MM.1S (cell line): ENCODE measurements around the gene SEPTIN10.

Source experiments
- DNase-seq: peaks from one replicate; pipeline ENCODE4 v3.0.0-alpha.2; 2015
- H2AFZ ChIP-seq: fragments of 300-600 bp; sonication (generic); 2 replicates; pipeline ENCODE4 v1.6.0; 2016; ENCODE audit warnings: antibody characterized with exemption, low read length
- H3F3A ChIP-seq: fragments of 300-600 bp; sonication (generic); 2 replicates; pipeline ENCODE4 v1.6.1; 2016; ENCODE audit warnings: mild to moderate bottlenecking, antibody characterized with exemption, low read length, moderate library complexity, mixed read lengths; ENCODE audit not compliant: insufficient read depth
- H3K27ac ChIP-seq: fragments of 300-600 bp; sonication (generic); 2 replicates; pipeline ENCODE4 v1.5.1; 2016; ENCODE audit warnings: mild to moderate bottlenecking, low read length
- H3K27me3 ChIP-seq: fragments of 300-600 bp; sonication (generic); replicated peaks from 2 replicates; pipeline ENCODE4 v1.6.0; 2016; ENCODE audit warnings: low read length; ENCODE audit not compliant: insufficient read depth
- H3K36me3 ChIP-seq: fragments of 300-600 bp; sonication (generic); replicated peaks from 2 replicates; pipeline ENCODE4 v1.6.1; 2016; ENCODE audit warnings: mild to moderate bottlenecking, low read length, mixed read lengths; ENCODE audit not compliant: insufficient read depth
- H3K4me1 ChIP-seq: fragments of 300-600 bp; sonication (generic); 2 replicates; pipeline ENCODE4 v1.6.1; 2016; ENCODE audit warnings: low read length, mixed read lengths
- H3K4me2 ChIP-seq: fragments of 300-600 bp; sonication (generic); 2 replicates; pipeline ENCODE4 v1.6.0; 2016; ENCODE audit warnings: low read depth, low read length
- H3K4me3 ChIP-seq: fragments of 300-600 bp; sonication (generic); 2 replicates; pipeline ENCODE4 v1.5.1; 2016; ENCODE audit warnings: low read length, mixed read lengths
- H3K79me2 ChIP-seq: fragments of 300-600 bp; sonication (generic); 2 replicates; pipeline ENCODE4 v1.6.1; 2016; ENCODE audit warnings: mixed run types, low read length, mixed read lengths
- H3K9ac ChIP-seq: fragments of 300-600 bp; sonication (generic); 2 replicates; pipeline ENCODE4 v1.6.1; 2016; ENCODE audit warnings: low read length, mixed read lengths
- H3K9me2 ChIP-seq: fragments of 300-600 bp; sonication (generic); replicated peaks from 2 replicates; pipeline ENCODE4 v1.6.1; 2016; ENCODE audit warnings: mild to moderate bottlenecking, low read length, mixed read lengths; ENCODE audit not compliant: insufficient read depth
- H3K9me3 ChIP-seq: fragments of 300-600 bp; sonication (generic); replicated peaks from 2 replicates; pipeline ENCODE4 v1.6.1; 2016; ENCODE audit warnings: mild to moderate bottlenecking, low read length, mixed read lengths; ENCODE audit not compliant: insufficient read depth
- H4K20me1 ChIP-seq: fragments of 300-600 bp; sonication (generic); 2 replicates; pipeline ENCODE4 v1.6.1; 2016; ENCODE audit warnings: mild to moderate bottlenecking, low read length, moderate library complexity, mixed read lengths; ENCODE audit not compliant: insufficient read depth
- EZH2 ChIP-seq: fragments of 300-600 bp; sonication (generic); optimal IDR thresholded peaks from 2 replicates; pipeline ENCODE3; 2017; ENCODE audit warnings: low read depth, mild to moderate bottlenecking, antibody characterized with exemption, low read length, mixed read lengths
- EZH2phosphoT487 ChIP-seq: fragments of 300-600 bp; sonication (generic); IDR thresholded peaks from 2 replicates; pipeline ENCODE4 v1.6.1; 2018; ENCODE audit warnings: antibody characterized with exemption, low read length
- TF ChIP-seq, protein P1 (sequence below): fragments of 300-600 bp; sonication (generic); IDR thresholded peaks from 2 replicates; pipeline ENCODE4 v1.5.1; 2016; ENCODE audit warnings: antibody characterized with exemption, low read length, mixed read lengths

Gene SEPTIN10

DNA sequence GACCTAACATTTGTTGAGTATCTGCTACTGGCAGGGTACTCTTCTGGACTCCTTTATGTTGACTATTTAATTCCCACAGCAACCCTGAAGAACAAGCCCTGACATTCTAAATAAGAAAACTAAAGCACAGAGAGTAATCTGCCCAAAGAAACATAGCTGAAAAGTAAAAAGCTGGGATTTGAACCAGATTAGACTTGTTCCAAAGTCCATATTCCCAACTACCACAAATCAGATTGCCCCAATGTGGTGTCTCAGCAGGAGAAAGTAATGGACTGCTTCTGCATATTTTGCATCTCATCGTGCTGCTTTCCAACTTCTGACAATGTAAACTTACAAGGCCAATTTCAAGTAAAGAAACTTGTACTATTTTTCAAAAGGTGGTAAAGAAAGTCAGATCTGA lies 56.5 kb downstream of the SEPTIN10 start:
- TF ChIP-seq EZH2, result no peak
- TF ChIP-seq, protein P1, sequence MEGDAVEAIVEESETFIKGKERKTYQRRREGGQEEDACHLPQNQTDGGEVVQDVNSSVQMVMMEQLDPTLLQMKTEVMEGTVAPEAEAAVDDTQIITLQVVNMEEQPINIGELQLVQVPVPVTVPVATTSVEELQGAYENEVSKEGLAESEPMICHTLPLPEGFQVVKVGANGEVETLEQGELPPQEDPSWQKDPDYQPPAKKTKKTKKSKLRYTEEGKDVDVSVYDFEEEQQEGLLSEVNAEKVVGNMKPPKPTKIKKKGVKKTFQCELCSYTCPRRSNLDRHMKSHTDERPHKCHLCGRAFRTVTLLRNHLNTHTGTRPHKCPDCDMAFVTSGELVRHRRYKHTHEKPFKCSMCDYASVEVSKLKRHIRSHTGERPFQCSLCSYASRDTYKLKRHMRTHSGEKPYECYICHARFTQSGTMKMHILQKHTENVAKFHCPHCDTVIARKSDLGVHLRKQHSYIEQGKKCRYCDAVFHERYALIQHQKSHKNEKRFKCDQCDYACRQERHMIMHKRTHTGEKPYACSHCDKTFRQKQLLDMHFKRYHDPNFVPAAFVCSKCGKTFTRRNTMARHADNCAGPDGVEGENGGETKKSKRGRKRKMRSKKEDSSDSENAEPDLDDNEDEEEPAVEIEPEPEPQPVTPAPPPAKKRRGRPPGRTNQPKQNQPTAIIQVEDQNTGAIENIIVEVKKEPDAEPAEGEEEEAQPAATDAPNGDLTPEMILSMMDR, result no peak
- no peak for TF ChIP-seq EZH2phosphoT487

DNA sequence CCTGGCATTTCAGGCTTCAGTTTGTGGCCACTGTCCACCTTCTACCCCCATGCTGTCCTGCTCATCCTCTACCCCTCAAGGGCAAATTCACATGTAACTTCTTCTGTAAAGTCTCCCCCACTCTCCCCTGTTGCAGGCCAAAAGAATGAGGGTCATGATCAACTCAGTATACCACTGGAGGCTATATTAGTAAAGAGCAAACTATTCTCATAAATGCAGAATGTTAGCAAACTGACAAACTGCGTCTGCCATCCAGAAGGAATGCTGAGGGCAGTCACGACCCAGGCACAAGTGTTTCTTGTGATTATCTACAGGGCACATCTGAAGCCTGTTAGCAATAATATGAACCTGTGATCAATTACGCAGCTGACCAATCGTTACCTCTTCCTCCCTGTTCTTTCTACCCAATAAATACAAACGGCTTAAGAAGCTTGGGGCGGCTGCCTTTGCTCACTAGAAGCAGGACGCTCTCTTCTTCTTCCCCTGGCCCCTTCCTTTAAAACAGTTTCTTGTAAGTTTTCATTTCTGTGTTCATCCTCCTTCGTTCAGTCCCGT lies 58.3 kb downstream of the SEPTIN10 start:
- no peak overlapping the region for H3K4me2 ChIP-seq
- no peak overlapping the region for H2AFZ ChIP-seq
- no peaks in the 10 kb centered on the region for H3K9me2 ChIP-seq
- H3K27me3 ChIP-seq, result no peaks in the 10 kb centered on the region
- no peaks in the 10 kb centered on the region for H3K79me2 ChIP-seq
- no peak overlapping the region for H3K9ac ChIP-seq
- no peaks in the 10 kb centered on the region for H3K9me3 ChIP-seq
- DNase-seq, result no peak
- H3K27ac ChIP-seq, result no peak overlapping the region
- no peaks in the 10 kb centered on the region for H3F3A ChIP-seq
- H3K36me3 ChIP-seq, result no peaks in the 10 kb centered on the region
- TF ChIP-seq EZH2, result no peak
- no peak for TF ChIP-seq EZH2phosphoT487
- TF ChIP-seq, protein P1, result no peak
- H3K4me3 ChIP-seq, result no peak overlapping the region
- no peaks in the 10 kb centered on the region for H3K4me1 ChIP-seq
- H4K20me1 ChIP-seq, result no peaks in the 10 kb centered on the region

More for the DNA sequence above, 56.5 kb downstream of the SEPTIN10 start:
- Histone ChIP-seq H3F3A (no peaks in the 10 kb centered on the region), H3K9me3 (no peaks in the 10 kb centered on the region), H3K4me2 (no peak overlapping the region), H3K79me2 (no peaks in the 10 kb centered on the region), H4K20me1 (no peaks in the 10 kb centered on the region), H2AFZ (no peak overlapping the region), H3K9ac (no peak overlapping the region), H3K4me3 (no peak overlapping the region), H3K27me3 (no peaks in the 10 kb centered on the region), H3K27ac (no peak overlapping the region), H3K4me1 (no peaks in the 10 kb centered on the region), H3K9me2 (no peaks in the 10 kb centered on the region), H3K36me3 (no peaks in the 10 kb centered on the region)
- DNase-seq, result no peak

DNA sequence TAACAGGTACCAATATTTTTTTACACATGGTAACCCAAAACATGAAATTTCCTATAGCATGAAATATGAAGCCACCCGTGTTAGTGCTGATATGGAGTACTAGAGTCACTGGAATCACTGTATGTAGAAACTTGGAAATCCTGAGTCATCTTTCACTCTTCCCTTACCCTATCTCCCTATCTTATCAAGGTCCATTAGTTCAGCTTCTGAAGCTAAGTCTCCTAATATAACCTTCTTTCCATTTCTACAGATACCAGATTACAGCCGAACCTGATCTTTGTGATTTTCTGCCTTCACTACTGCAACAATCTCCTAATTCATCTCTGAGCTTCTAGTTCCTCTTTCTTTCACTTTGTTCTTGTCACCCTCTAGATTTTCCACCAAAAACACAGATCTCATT lies 59.0 kb downstream of the SEPTIN10 start:
- no peak overlapping the region for H3K4me2 ChIP-seq
- H3K9me3 ChIP-seq, result no peaks in the 10 kb centered on the region
- no peaks in the 10 kb centered on the region for H3K36me3 ChIP-seq
- H2AFZ ChIP-seq, result no peak overlapping the region
- no peaks in the 10 kb centered on the region for H3F3A ChIP-seq
- H3K9ac ChIP-seq, result no peak overlapping the region
- H3K4me3 ChIP-seq, result no peak overlapping the region
- no peak for TF ChIP-seq EZH2phosphoT487
- TF ChIP-seq, protein P1, result no peak
- no peak for TF ChIP-seq EZH2
- H3K4me1 ChIP-seq, result no peaks in the 10 kb centered on the region
- H3K27me3 ChIP-seq, result no peaks in the 10 kb centered on the region
- no peaks in the 10 kb centered on the region for H4K20me1 ChIP-seq
- DNase-seq, result no peak
- no peak overlapping the region for H3K27ac ChIP-seq
- no peaks in the 10 kb centered on the region for H3K9me2 ChIP-seq
- no peaks in the 10 kb centered on the region for H3K79me2 ChIP-seq
